H1 (cell line): ENCODE results near the gene PCYT2. TPM values are rescaled to one million over a fixed set of nuclear protein-coding genes. Genes with fewer than 3 reads are reported as not detected.

Experiments
- CTCF ChIA-PET: fragments of 300-600 bp; sonication (Branson Sonifier 250); formaldehyde crosslinking; loops from one replicate; lab custom pipeline; 2021; ENCODE audit not compliant: partially characterized antibody; lab: Charles Lee
- POLR2A ChIA-PET: fragments of 300-600 bp; sonication (Branson Sonifier 250); formaldehyde crosslinking; loops from one replicate; lab custom pipeline; 2021; ENCODE audit warnings: inconsistent platforms; ENCODE audit not compliant: partially characterized antibody; lab: Charles Lee
- DNase-seq, 2 experiments: peaks; one replicate each; pipeline versions ENCODE4 v3.0.0 to v3.0.0-alpha.2; 2010 to 2022; ENCODE audit warnings: low spot score in 2 of 2, low read depth in 1 of 2, mixed read lengths in 1 of 2
- FAIRE-seq: peaks from 2 replicates; lab custom pipeline; 2011; peaks lifted over from hg19 to GRCh38; lab: Jason Lieb, UNC
- H2AFZ ChIP-seq: 2 replicates; pipeline ENCODE4 v1.8.1; 2012; ENCODE audit warnings: low read length, inconsistent platforms
- H2AK5ac ChIP-seq: 2 replicates; pipeline ENCODE4 v1.6.1; 2013; ENCODE audit warnings: low read depth, low read length
- H2BK120ac ChIP-seq: replicated peaks from 2 replicates; pipeline ENCODE3; 2013; ENCODE audit warnings: low read depth, low read length, inconsistent platforms
- H2BK12ac ChIP-seq: 2 replicates; pipeline ENCODE4 v1.6.1; 2013; ENCODE audit warnings: low read depth, low read length
- H2BK15ac ChIP-seq: 2 replicates; pipeline ENCODE4 v1.6.1; 2013; ENCODE audit warnings: low read length
- H2BK20ac ChIP-seq: 2 replicates; pipeline ENCODE4 v1.6.1; 2013; ENCODE audit warnings: low read length
- H2BK5ac ChIP-seq: 2 replicates; pipeline ENCODE4 v1.6.1; 2013; ENCODE audit warnings: low read depth, low read length
- H3K14ac ChIP-seq: 2 replicates; pipeline ENCODE4 v1.6.1; 2013; ENCODE audit warnings: inconsistent platforms; ENCODE audit not compliant: insufficient read length
- H3K18ac ChIP-seq: 2 replicates; pipeline ENCODE4 v1.6.1; 2013; ENCODE audit warnings: low read length; ENCODE audit errors: extremely low read depth
- H3K23ac ChIP-seq: 2 replicates; pipeline ENCODE4 v1.6.1; 2013; ENCODE audit warnings: inconsistent platforms; ENCODE audit not compliant: insufficient read length
- H3K23me2 ChIP-seq: 2 replicates; pipeline ENCODE4 v1.6.1; 2013; ENCODE audit warnings: low read depth, low read length
- H3K27ac ChIP-seq: 2 replicates; pipeline ENCODE4 v1.6.1; 2011; ENCODE audit warnings: low read depth, low read length, inconsistent platforms
- H3K27me3 ChIP-seq, 4 experiments: replicated peaks in 1 of 4; 1 replicate in 1 of 4; 2 replicates in 3 of 4; pipeline versions ENCODE4 v1.6.1 to v1.8.1; 2011 to 2013; ENCODE audit warnings: low read length in 3 of 4, mild to moderate bottlenecking in 3 of 4, inconsistent platforms in 2 of 4, mixed read lengths in 2 of 4, moderate library complexity in 1 of 4; ENCODE audit not compliant: control insufficient read depth in 3 of 4, insufficient read depth in 3 of 4; ENCODE audit errors: extremely low read depth in 1 of 4
- H3K36me3 ChIP-seq, 4 experiments: 2 replicates each; pipeline versions ENCODE4 v1.6.1 to v1.8.1; 2011 to 2013; ENCODE audit warnings: mild to moderate bottlenecking in 4 of 4, low read length in 3 of 4, moderate library complexity in 2 of 4, control low read depth in 1 of 4, inconsistent platforms in 1 of 4; ENCODE audit not compliant: insufficient read depth in 4 of 4, control insufficient read depth in 2 of 4
- H3K4ac ChIP-seq: replicated peaks from 2 replicates; pipeline ENCODE3; 2013; ENCODE audit warnings: low read length, low read depth, mixed read lengths, inconsistent platforms; ENCODE audit not compliant: insufficient read length
- H3K4me1 ChIP-seq, 4 experiments: replicated peaks in 1 of 4; 1 replicate in 1 of 4; 2 replicates in 3 of 4; pipeline versions ENCODE4 v1.6.1 to v1.8.1; 2011 to 2013; ENCODE audit warnings: low read length in 3 of 4, inconsistent platforms in 2 of 4, mixed read lengths in 1 of 4; ENCODE audit not compliant: insufficient read depth in 4 of 4, control insufficient read depth in 3 of 4
- H3K4me2 ChIP-seq, 2 experiments: 2 replicates each; pipeline versions ENCODE4 v1.6.1 to v1.8.1; 2011 to 2013; ENCODE audit warnings: low read depth in 2 of 2, low read length in 2 of 2, control low read depth in 1 of 2, inconsistent platforms in 1 of 2, mild to moderate bottlenecking in 1 of 2; ENCODE audit not compliant: insufficient read depth in 1 of 2
- H3K4me3 ChIP-seq, 4 experiments: fragments of 200-600, 300-600 bp in 1 of 4; sonication (generic), shearing (Covaris generic), sonication (Bioruptor Twin) in 1 of 4; 2 replicates each; pipeline versions ENCODE4 v1.5.1 to v1.8.1; 2011 to 2016; ENCODE audit warnings: low read length in 4 of 4, low read depth in 3 of 4, control low read depth in 2 of 4, inconsistent platforms in 2 of 4, mild to moderate bottlenecking in 2 of 4, mixed read lengths in 1 of 4, moderate library complexity in 1 of 4; ENCODE audit not compliant: insufficient read depth in 2 of 4; ENCODE audit errors: extremely low read depth in 1 of 4
- H3K56ac ChIP-seq: replicated peaks from 2 replicates; pipeline ENCODE3; 2013; ENCODE audit warnings: low read depth, mild to moderate bottlenecking, mixed read lengths, low read length, inconsistent platforms; ENCODE audit not compliant: insufficient read length
- H3K79me1 ChIP-seq: 2 replicates; pipeline ENCODE4 v1.6.1; 2013; ENCODE audit warnings: low read depth, low read length, control low read depth
- H3K79me2 ChIP-seq, 2 experiments: 2 replicates each; pipeline versions ENCODE4 v1.6.1 to v1.8.1; 2012 to 2013; ENCODE audit warnings: low read length in 2 of 2, mild to moderate bottlenecking in 2 of 2, inconsistent platforms in 1 of 2; ENCODE audit not compliant: insufficient read depth in 2 of 2, control insufficient read depth in 1 of 2
- H3K9ac ChIP-seq, 4 experiments: replicated peaks in 1 of 4; 1 replicate in 1 of 4; 2 replicates in 3 of 4; pipeline versions ENCODE4 v1.6.1 to v1.8.1; 2011 to 2013; ENCODE audit warnings: low read depth in 3 of 4, low read length in 3 of 4, control low read depth in 2 of 4, mild to moderate bottlenecking in 2 of 4, moderate library complexity in 2 of 4, inconsistent platforms in 1 of 4; ENCODE audit errors: extremely low read depth in 1 of 4
- H3K9me3 ChIP-seq, 2 experiments: 2 replicates each; pipeline versions ENCODE4 v1.6.1 to v1.8.1; 2012 to 2013; ENCODE audit warnings: mild to moderate bottlenecking in 2 of 2, moderate library complexity in 2 of 2, control low read depth in 1 of 2, inconsistent platforms in 1 of 2, low read depth in 1 of 2, low read length in 1 of 2, mixed read lengths in 1 of 2; ENCODE audit not compliant: insufficient read depth in 2 of 2
- H4K20me1 ChIP-seq, 2 experiments: replicated peaks in 1 of 2; 2 replicates each; pipeline versions ENCODE3 to v1.8.1; 2011 to 2013; ENCODE audit warnings: inconsistent platforms in 2 of 2, low read length in 2 of 2, mild to moderate bottlenecking in 1 of 2; ENCODE audit not compliant: insufficient read depth in 2 of 2, control insufficient read depth in 1 of 2
- H4K5ac ChIP-seq: 2 replicates; pipeline ENCODE4 v1.6.1; 2013; ENCODE audit warnings: low read length, low read depth, mixed read lengths, inconsistent platforms; ENCODE audit not compliant: insufficient read length
- H4K8ac ChIP-seq: 2 replicates; pipeline ENCODE4 v1.8.0; 2013; ENCODE audit warnings: mild to moderate bottlenecking, moderate library complexity, low read length, inconsistent platforms; ENCODE audit not compliant: insufficient read depth; ENCODE audit errors: extremely low read depth
- H4K91ac ChIP-seq: replicated peaks from 2 replicates; pipeline ENCODE3; 2013; ENCODE audit warnings: low read length, mixed read lengths, inconsistent platforms; ENCODE audit not compliant: insufficient read length
- CBX8 ChIP-seq: fragments of 300-800, 300-1000 bp; sonication (generic); IDR thresholded peaks from 2 replicates; pipeline ENCODE4 v1.7.1; 2016; ENCODE audit warnings: low read depth, low read length, borderline replicate concordance
- CREB1 ChIP-seq: IDR thresholded peaks from 2 replicates; pipeline ENCODE4 v1.6.1; 2012; ENCODE audit warnings: inconsistent platforms
- NRF1 ChIP-seq: IDR thresholded peaks from 2 replicates; pipeline ENCODE4 v1.6.1; 2011; ENCODE audit warnings: mild to moderate bottlenecking, low read depth, low read length, improper control_type of control experiment
- PHF8 ChIP-seq: fragments of 200-600 bp; sonication (generic); conservative IDR thresholded peaks from 2 replicates; pipeline ENCODE4 v1.7.1; 2012; ENCODE audit warnings: low read depth, mild to moderate bottlenecking, inconsistent platforms, low read length, moderate library complexity
- POLR2AphosphoS5 ChIP-seq: IDR thresholded peaks from 2 replicates; pipeline ENCODE4 v1.6.1; 2011; ENCODE audit warnings: low read depth, low read length
- SIN3A ChIP-seq, 2 experiments: IDR thresholded peaks in 1 of 2; conservative IDR thresholded peaks in 1 of 2; 2 replicates each; pipeline ENCODE4 v1.6.1; 2011 to 2012; ENCODE audit warnings: low read length in 2 of 2, improper control_type of control experiment in 1 of 2, low read depth in 1 of 2, mild to moderate bottlenecking in 1 of 2
- SUZ12 ChIP-seq: fragments of 200-600 bp; sonication (generic); IDR thresholded peaks from 2 replicates; pipeline ENCODE4 v1.6.1; 2012; ENCODE audit warnings: mild to moderate bottlenecking, inconsistent platforms, low read length, moderate library complexity, mixed read lengths
- TEAD4 ChIP-seq: IDR thresholded peaks from 2 replicates; pipeline ENCODE4 v1.6.1; 2012; ENCODE audit warnings: low read depth, low read length, inconsistent platforms, mixed read lengths
- WGBS, 2 experiments: shearing (Covaris generic) in 1 of 2; methylation state at CpG; one replicate each; pipeline versions ENCODE4 v1.1.6 to v1.1.7; 2013 to 2015; ENCODE audit warnings: low lambda C conversion rate in 2 of 2, mixed read lengths in 2 of 2, inconsistent platforms in 1 of 2, low coverage in 1 of 2, missing lambda C conversion rate in 1 of 2; ENCODE audit not compliant: insufficient replicate concordance in 2 of 2, insufficient coverage in 1 of 2, insufficient read length in 1 of 2; ENCODE audit errors: extremely low coverage in 1 of 2, missing lambda C conversion rate in 1 of 2; 5-methylcytosine and 5-hydroxymethylcytosine counted together
- polyA plus RNA-seq, 7 experiments: library from polyadenylated mRNA; depleted of rRNA in 3 of 7; stranded (reverse) in 5 of 7; unstranded in 2 of 7; fragments of >200 nt in 5 of 7; fragments of 200-250 nt in 2 of 7; gene quantifications; 1 replicate in 5 of 7; 2 replicates in 1 of 7; 4 replicates in 1 of 7; pipeline versions ENCODE4 v1.2.1 to v1.2.3, GENCODE V29; 2011 to 2013; ENCODE audit warnings: missing spikeins in 2 of 7, mixed read lengths in 2 of 7
- total RNA-seq: library from RNA; stranded (reverse); fragmentation: NEBNext Ultra II Directional; extraction: Animal tissue kit (Norgen Biotek cat#: 25700); gene quantifications from 2 replicates; pipeline ENCODE4 v1.2.1, GENCODE V29; 2021
- TF ChIP-seq, protein P1 (sequence below): IDR thresholded peaks from 2 replicates; pipeline ENCODE4 v1.6.1; 2012; ENCODE audit warnings: inconsistent platforms

PCYT2 gene
- total and polyA plus RNA-seq, 2 of the 8 experiments (the other 6 are each of a cell fraction or from before 2014, with no cell fraction given), result 29.9 to 31.3 TPM

GRCh38 chr17:81927653-81928543 is 16.7 kb upstream of the PCYT2 start, which contains the start of gene MAFG:
Gene MAFG, minus strand, starts transcription at chr17:81927735. Its CDS starts 4,550 bp downstream, at chr17:81923185.
- 1% methylated on average over 44 of the region's 98 CpGs; no CpG with 5 or more reads in 1 of the 2 experiments for WGBS, 2 experiments
- peak within 1 kb of the TSS; percentile 21 for H3K4ac ChIP-seq
- TF ChIP-seq CBX8 (no peak), SIN3A (conservative IDR thresholded peaks at IDR 0.05 in 1 of 2, IDR thresholded peaks at IDR 0.05 in 1 of 2; ENCODE audit: low read depth in 1 of 2, low read length in 2 of 2) (peak in 1 of 2 experiments; percentile 31; a peak in 1 of 4 replicates), CREB1 (peak; percentile 75), PHF8 (0 out of 2 replicates have a peak, but pooled peaks have one; percentile 44), SUZ12 (no peak), TEAD4 (no peak), POLR2AphosphoS5 (no peak; the same call in 1 of the 2 replicates), NRF1 (peak; percentile 76)
- TF ChIP-seq, protein P1, sequence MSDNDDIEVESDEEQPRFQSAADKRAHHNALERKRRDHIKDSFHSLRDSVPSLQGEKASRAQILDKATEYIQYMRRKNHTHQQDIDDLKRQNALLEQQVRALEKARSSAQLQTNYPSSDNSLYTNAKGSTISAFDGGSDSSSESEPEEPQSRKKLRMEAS, result peak; percentile 62

More at GRCh38 chr17:81927653-81928543, 16.7 kb upstream of the PCYT2 start, which contains the start of gene MAFG:
- Histone ChIP-seq H3K14ac (no peak within 1 kb of the TSS), H3K18ac (peak within 1 kb of the TSS; percentile 62), H3K56ac (peak within 1 kb of the TSS; percentile 27), H3K79me1 (peaks cover 24% of the 10 kb centered on the region), H3K9ac (peak within 1 kb of the TSS; percentile 39 to 75 (median 54); a peak in 6 of 7 replicates), H3K9me3 (no peaks in the 10 kb centered on the region), H3K23ac (peak within 1 kb of the TSS; percentile 17), H3K27ac (peak within 1 kb of the TSS; percentile 72), H4K8ac (peak within 1 kb of the TSS; percentile 89), H2AK5ac (peak within 1 kb of the TSS; percentile 71; the same call in 1 of the 2 replicates), H2BK120ac (no peak within 1 kb of the TSS), H3K23me2 (peaks cover 15% of the 10 kb centered on the region; the same call in 1 of the 2 replicates), H2BK20ac (no peak within 1 kb of the TSS), H4K91ac (peak within 1 kb of the TSS; percentile 94), H3K4me2 (peak within 1 kb of the TSS; percentile 88 to 94), H4K5ac (peak within 1 kb of the TSS; percentile 54), H3K27me3 (peaks cover 0 to 12% (median 9%) of the 10 kb centered on the region in 4 experiments; a peak in 4 of 7 replicates), H3K4me3 (peak within 1 kb of the TSS; percentile 67 to 89 (median 70)), H2BK15ac (no peak within 1 kb of the TSS), H2AFZ (no peak within 1 kb of the TSS; the same call in 1 of the 2 replicates), H2BK12ac (no peak within 1 kb of the TSS), H4K20me1 (peaks cover 9 to 26% of the 10 kb centered on the region in 2 experiments), H3K4me1 (peaks cover 0 to 37% (median 28%) of the 10 kb centered on the region in 4 experiments; a peak in 6 of 7 replicates), H3K79me2 (peaks cover 6 to 35% of the 10 kb centered on the region in 2 experiments; a peak in 3 of 4 replicates), H3K36me3 (peaks cover 0 to 1% (median 0%) of the 10 kb centered on the region in 4 experiments; a peak in 1 of 8 replicates), H2BK5ac (peak within 1 kb of the TSS; percentile 75)
- ChIA-PET POLR2A (interaction anchor here (0.8 to 14.6 kb wide), 21 partner anchors 8 to 226 kb away, joined by 3 to 150 read pairs (median 4); partner anchors contain the start of genes MYADML2, NPB, PCYT2 and PYCR1), CTCF (interaction anchor here (0.6 to 3.2 kb wide), 16 partner anchors 12 to 198 kb away, joined by 3 to 16 read pairs (median 4); partner anchors contain the start of genes CENPX, LRRC45 and NOTUM)
- no peak for FAIRE-seq
- peak; percentile 70 to 95 for DNase-seq
